ENCODE measurements around the gene HRH3. TPM values are rescaled to one million over a fixed set of nuclear protein-coding genes. Genes with fewer than 3 reads are reported as not detected.
A peak's percentile ranks its signal among the peaks of the same experiment; 100 is the strongest.

The HRH3 gene
- not detected for polyA plus RNA-seq (2013, experiment 1 of 2)
- polyA plus RNA-seq (2013, experiment 2 of 2) = not detected

DNA sequence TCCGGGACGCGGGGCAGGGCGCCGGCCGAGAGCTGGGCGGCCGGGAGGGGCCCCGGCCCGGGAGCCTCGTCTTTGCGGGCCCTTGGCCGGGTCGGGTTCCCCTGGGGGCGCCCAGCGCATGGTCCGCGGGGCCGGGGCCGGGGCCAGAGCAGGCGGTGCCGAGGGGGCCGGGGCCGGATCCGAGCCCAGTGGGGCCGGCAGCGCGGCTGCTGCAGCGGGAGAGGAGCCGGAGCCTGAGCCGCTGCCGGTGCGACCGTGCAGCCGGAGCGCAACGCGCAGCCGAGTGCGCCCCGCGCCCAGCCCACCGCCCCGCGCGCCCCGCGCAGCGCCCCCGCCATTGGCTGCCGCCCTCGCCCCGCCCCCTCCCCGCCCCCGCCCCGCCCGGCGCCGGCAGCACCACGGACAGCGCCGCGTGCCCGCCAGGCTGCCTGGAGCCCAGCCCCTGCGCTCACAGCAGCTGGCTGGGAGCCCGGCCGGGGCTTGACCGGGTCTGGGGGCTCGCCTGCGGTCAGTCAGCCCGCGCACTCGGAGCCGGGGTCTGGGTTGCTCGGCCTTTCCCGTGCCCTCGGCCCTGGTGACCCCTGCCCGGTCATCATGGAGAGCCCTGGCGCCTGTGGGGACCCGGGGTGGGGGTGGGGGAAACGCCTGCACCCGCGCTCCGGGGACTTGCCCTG, at the start of gene HRH3:
HRH3 (minus strand) TSS at position 287 of the 674 bp plus-strand sequence. CDS start 308 bp downstream, outside the sequence.
- no peak within 1 kb of the TSS for H4K8ac ChIP-seq (ENCODE audit: low read length)
- H3K4me1 ChIP-seq (ENCODE audit: control insufficient read depth, insufficient read depth, low read depth, low read length) = peaks cover 28% of the 10 kb centered on the region
- H3K23ac ChIP-seq (ENCODE audit: low read length in 2 of 2) = peak within 1 kb of the TSS; percentile 7 to 63
- H2BK120ac ChIP-seq (ENCODE audit: low read depth, low read length) = no peak within 1 kb of the TSS
- no peak within 1 kb of the TSS for H2BK12ac ChIP-seq (ENCODE audit: low read length in 2 of 2)
- no peak within 1 kb of the TSS for H3K14ac ChIP-seq (ENCODE audit: low read length in 2 of 2)
- WGBS = under 1% methylated on average over 43 of the region's 84 CpGs
- H3K79me1 ChIP-seq (replicated peaks; ENCODE audit: low read length, poor library complexity, severe bottlenecking) = no peaks in the 10 kb centered on the region
- H3K9me3 ChIP-seq (ENCODE audit: control insufficient read depth, low read length) = no peaks in the 10 kb centered on the region
- H3K18ac ChIP-seq (ENCODE audit: low read depth in 1 of 2, low read length in 2 of 2) = no peak within 1 kb of the TSS
- peak within 1 kb of the TSS; percentile 79 for H3K4me2 ChIP-seq (ENCODE audit: low read length, poor library complexity, severe bottlenecking)
- no peak within 1 kb of the TSS for H2BK5ac ChIP-seq (ENCODE audit: low read depth, low read length, poor library complexity, severe bottlenecking)
- H2AFZ ChIP-seq (ENCODE audit: low read depth, low read length) = no peak within 1 kb of the TSS
- no peak within 1 kb of the TSS for H2AK5ac ChIP-seq (ENCODE audit: low read length, severe bottlenecking)
- H3K4ac ChIP-seq (ENCODE audit: low read depth in 1 of 2, low read length in 2 of 2) = no peak within 1 kb of the TSS
- H3K36me3 ChIP-seq (ENCODE audit: control insufficient read depth in 1 of 2, insufficient read depth in 2 of 2, low read depth in 1 of 2, low read length in 2 of 2) = no peaks in the 10 kb centered on the region
- peaks cover 87 to 90% of the 10 kb centered on the region in 2 experiments for H3K27me3 ChIP-seq (ENCODE audit: control insufficient read depth in 1 of 2, insufficient read depth in 1 of 2, low read length in 2 of 2)
- H3K27ac ChIP-seq (ENCODE audit: low read length, poor library complexity, severe bottlenecking) = no peak within 1 kb of the TSS
- H3K9ac ChIP-seq (ENCODE audit: low read length) = no peak within 1 kb of the TSS
- peak; percentile 25 for DNase-seq
- H3K4me3 ChIP-seq (ENCODE audit: insufficient read depth in 1 of 2, low read depth in 1 of 2, low read length in 2 of 2) = peak within 1 kb of the TSS in 1 of 2 experiments; percentile 51
- no peak within 1 kb of the TSS for H2BK15ac ChIP-seq (ENCODE audit: low read depth, poor library complexity, severe bottlenecking)
- H4K91ac ChIP-seq (ENCODE audit: low read length) = no peak within 1 kb of the TSS

DNA sequence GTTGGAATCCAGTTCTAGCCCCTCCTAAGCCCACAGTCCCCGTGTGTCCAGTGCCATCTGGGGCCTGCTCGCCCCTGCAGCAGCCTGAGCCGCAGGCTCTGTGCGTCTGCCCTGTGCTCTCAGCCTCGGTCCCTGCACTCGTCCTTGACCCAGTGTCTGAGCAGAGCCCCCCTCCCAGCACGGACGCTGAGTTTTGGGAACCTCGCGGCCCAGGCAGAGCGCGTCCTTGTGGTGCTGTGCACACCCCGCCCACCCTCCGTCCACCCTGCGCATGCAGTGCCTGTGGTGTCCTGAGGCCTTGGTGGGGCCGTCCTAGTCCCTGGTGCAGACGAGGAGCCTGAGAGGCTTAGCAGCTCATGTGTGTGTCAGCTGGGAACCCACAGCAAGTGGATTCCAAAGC, 49.8 kb upstream of the HRH3 start:
- no peak overlapping the region for H4K8ac ChIP-seq (ENCODE audit: low read length)
- no peak for DNase-seq
- H2BK15ac ChIP-seq (ENCODE audit: low read depth, poor library complexity, severe bottlenecking) = no peak overlapping the region
- no peak overlapping the region for H2BK12ac ChIP-seq (ENCODE audit: low read length in 2 of 2)
- H3K9me3 ChIP-seq (ENCODE audit: control insufficient read depth, low read length) = peaks cover 10% of the 10 kb centered on the region
- H3K4me2 ChIP-seq (ENCODE audit: low read length, poor library complexity, severe bottlenecking) = no peak overlapping the region
- no peak overlapping the region for H3K23ac ChIP-seq (ENCODE audit: low read length in 2 of 2)
- no peak overlapping the region for H4K91ac ChIP-seq (ENCODE audit: low read length)
- no peak overlapping the region for H3K4ac ChIP-seq (ENCODE audit: low read depth in 1 of 2, low read length in 2 of 2)
- H3K79me1 ChIP-seq (replicated peaks; ENCODE audit: low read length, poor library complexity, severe bottlenecking) = peaks cover 36% of the 10 kb centered on the region
- H2BK120ac ChIP-seq (ENCODE audit: low read depth, low read length) = no peak overlapping the region
- H3K36me3 ChIP-seq (ENCODE audit: control insufficient read depth in 1 of 2, insufficient read depth in 2 of 2, low read depth in 1 of 2, low read length in 2 of 2) = peaks cover 56 to 74% of the 10 kb centered on the region in 2 experiments
- no peak overlapping the region for H2BK5ac ChIP-seq (ENCODE audit: low read depth, low read length, poor library complexity, severe bottlenecking)
- no peak overlapping the region for H3K4me3 ChIP-seq (ENCODE audit: insufficient read depth in 1 of 2, low read depth in 1 of 2, low read length in 2 of 2)
- H3K4me1 ChIP-seq (ENCODE audit: control insufficient read depth, insufficient read depth, low read depth, low read length) = no peaks in the 10 kb centered on the region
- H3K14ac ChIP-seq (ENCODE audit: low read length in 2 of 2) = no peak overlapping the region
- WGBS = 93% methylated on average over 17 of the region's 17 CpGs
- H3K27ac ChIP-seq (ENCODE audit: low read length, poor library complexity, severe bottlenecking) = no peak overlapping the region
- H3K27me3 ChIP-seq (ENCODE audit: control insufficient read depth in 1 of 2, insufficient read depth in 1 of 2, low read length in 2 of 2) = no peaks in the 10 kb centered on the region
- H2AK5ac ChIP-seq (ENCODE audit: low read length, severe bottlenecking) = no peak overlapping the region
- H3K18ac ChIP-seq (ENCODE audit: low read depth in 1 of 2, low read length in 2 of 2) = no peak overlapping the region
- no peak overlapping the region for H2AFZ ChIP-seq (ENCODE audit: low read depth, low read length)
- H3K9ac ChIP-seq (ENCODE audit: low read length) = no peak overlapping the region

DNA sequence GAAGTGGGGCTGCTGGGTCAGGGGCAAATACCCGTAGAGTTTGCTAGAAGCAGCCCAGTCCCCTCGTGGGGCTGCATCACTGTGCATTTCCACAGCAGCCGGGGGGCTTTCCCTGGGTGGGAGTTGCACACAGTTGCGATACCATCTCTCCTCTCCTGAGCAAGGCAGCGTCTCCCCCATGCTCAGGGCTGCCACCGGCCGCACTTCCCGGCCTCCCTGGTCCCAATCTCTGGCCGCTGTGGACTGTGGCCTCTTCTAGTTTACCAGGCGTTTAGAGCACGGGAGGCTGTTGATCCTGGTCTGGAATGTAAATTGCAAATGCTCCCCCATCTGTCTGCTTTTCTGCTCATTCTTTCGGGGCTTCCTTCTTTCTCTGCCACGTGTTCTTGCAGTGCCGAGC, 49.3 kb upstream of the HRH3 start:
- no peak overlapping the region for H2AK5ac ChIP-seq (ENCODE audit: low read length, severe bottlenecking)
- no peak overlapping the region for H2BK12ac ChIP-seq (ENCODE audit: low read length in 2 of 2)

DNA sequence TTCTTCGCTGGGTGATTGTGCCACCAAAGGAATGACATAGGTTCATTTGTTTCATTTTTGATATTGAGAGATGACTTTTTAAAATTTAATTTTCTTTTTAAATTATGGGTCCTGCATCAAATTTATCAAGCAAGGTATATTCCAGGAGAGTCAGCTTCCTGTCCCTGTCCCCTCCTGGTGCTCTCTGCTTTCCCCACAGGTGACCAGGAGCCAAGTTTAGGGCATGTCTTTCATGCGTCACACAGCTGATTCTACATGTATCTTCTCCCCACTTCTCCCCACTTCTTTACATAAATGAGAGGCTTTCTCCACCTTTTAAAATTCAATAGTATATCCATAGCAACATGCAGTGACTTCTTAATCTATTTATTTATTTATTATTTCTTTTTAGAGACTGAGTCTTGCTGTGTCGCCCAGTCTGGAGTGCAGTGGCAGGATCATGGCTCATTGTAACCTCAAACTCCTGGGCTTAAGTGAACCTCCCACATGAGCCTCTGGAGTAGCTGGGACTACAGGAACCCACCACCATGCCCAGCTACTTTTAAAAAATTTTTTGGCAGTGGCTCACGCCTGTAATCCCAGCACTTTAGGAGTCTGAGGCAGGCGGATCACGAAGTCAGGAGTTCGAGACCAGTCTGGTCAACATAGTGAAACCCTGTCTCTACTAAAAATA, 48.3 kb upstream of the HRH3 start:
- H3K4ac ChIP-seq (ENCODE audit: low read depth in 1 of 2, low read length in 2 of 2) = no peak overlapping the region
- H3K9me3 ChIP-seq (ENCODE audit: control insufficient read depth, low read length) = peaks cover 12% of the 10 kb centered on the region
- no peak overlapping the region for H2BK120ac ChIP-seq (ENCODE audit: low read depth, low read length)
- no peak overlapping the region for H3K14ac ChIP-seq (ENCODE audit: low read length in 2 of 2)
- no peak overlapping the region for H2AK5ac ChIP-seq (ENCODE audit: low read length, severe bottlenecking)
- H3K79me1 ChIP-seq (replicated peaks; ENCODE audit: low read length, poor library complexity, severe bottlenecking) = peaks cover 39% of the 10 kb centered on the region
- H2AFZ ChIP-seq (ENCODE audit: low read depth, low read length) = no peak overlapping the region
- no peak overlapping the region for H2BK12ac ChIP-seq (ENCODE audit: low read length in 2 of 2)
- no peak overlapping the region for H4K8ac ChIP-seq (ENCODE audit: low read length)
- no peak overlapping the region for H3K23ac ChIP-seq (ENCODE audit: low read length in 2 of 2)
- H4K91ac ChIP-seq (ENCODE audit: low read length) = no peak overlapping the region
- H3K36me3 ChIP-seq (ENCODE audit: control insufficient read depth in 1 of 2, insufficient read depth in 2 of 2, low read depth in 1 of 2, low read length in 2 of 2) = peaks cover 60 to 74% of the 10 kb centered on the region in 2 experiments
- no peak overlapping the region for H2BK15ac ChIP-seq (ENCODE audit: low read depth, poor library complexity, severe bottlenecking)
- H3K9ac ChIP-seq (ENCODE audit: low read length) = no peak overlapping the region
- H3K4me1 ChIP-seq (ENCODE audit: control insufficient read depth, insufficient read depth, low read depth, low read length) = no peaks in the 10 kb centered on the region
- H3K4me3 ChIP-seq (ENCODE audit: insufficient read depth in 1 of 2, low read depth in 1 of 2, low read length in 2 of 2) = no peak overlapping the region
- no peak overlapping the region for H3K18ac ChIP-seq (ENCODE audit: low read depth in 1 of 2, low read length in 2 of 2)
- H3K4me2 ChIP-seq (ENCODE audit: low read length, poor library complexity, severe bottlenecking) = no peak overlapping the region
- no peak overlapping the region for H3K27ac ChIP-seq (ENCODE audit: low read length, poor library complexity, severe bottlenecking)
- H2BK5ac ChIP-seq (ENCODE audit: low read depth, low read length, poor library complexity, severe bottlenecking) = no peak overlapping the region
- DNase-seq = no peak
- 81% methylated on average over 7 of the region's 7 CpGs for WGBS
- no peaks in the 10 kb centered on the region for H3K27me3 ChIP-seq (ENCODE audit: control insufficient read depth in 1 of 2, insufficient read depth in 1 of 2, low read length in 2 of 2)

More for the DNA sequence above, 49.3 kb upstream of the HRH3 start:
- H2BK5ac ChIP-seq (ENCODE audit: low read depth, low read length, poor library complexity, severe bottlenecking) = no peak overlapping the region
- H3K4me3 ChIP-seq (ENCODE audit: insufficient read depth in 1 of 2, low read depth in 1 of 2, low read length in 2 of 2) = no peak overlapping the region
- H3K18ac ChIP-seq (ENCODE audit: low read depth in 1 of 2, low read length in 2 of 2) = no peak overlapping the region
- peaks cover 36% of the 10 kb centered on the region for H3K79me1 ChIP-seq (replicated peaks; ENCODE audit: low read length, poor library complexity, severe bottlenecking)
- H3K4ac ChIP-seq (ENCODE audit: low read depth in 1 of 2, low read length in 2 of 2) = no peak overlapping the region
- H3K4me1 ChIP-seq (ENCODE audit: control insufficient read depth, insufficient read depth, low read depth, low read length) = no peaks in the 10 kb centered on the region
- H2BK15ac ChIP-seq (ENCODE audit: low read depth, poor library complexity, severe bottlenecking) = no peak overlapping the region
- H3K27ac ChIP-seq (ENCODE audit: low read length, poor library complexity, severe bottlenecking) = no peak overlapping the region
- no peak overlapping the region for H4K8ac ChIP-seq (ENCODE audit: low read length)
- no peak overlapping the region for H3K23ac ChIP-seq (ENCODE audit: low read length in 2 of 2)
- H2BK120ac ChIP-seq (ENCODE audit: low read depth, low read length) = no peak overlapping the region
- H3K4me2 ChIP-seq (ENCODE audit: low read length, poor library complexity, severe bottlenecking) = no peak overlapping the region
- H3K36me3 ChIP-seq (ENCODE audit: control insufficient read depth in 1 of 2, insufficient read depth in 2 of 2, low read depth in 1 of 2, low read length in 2 of 2) = peaks cover 61 to 75% of the 10 kb centered on the region in 2 experiments
- H3K27me3 ChIP-seq (ENCODE audit: control insufficient read depth in 1 of 2, insufficient read depth in 1 of 2, low read length in 2 of 2) = no peaks in the 10 kb centered on the region
- WGBS = 90% methylated on average over 14 of the region's 14 CpGs
- H4K91ac ChIP-seq (ENCODE audit: low read length) = no peak overlapping the region
- no peak overlapping the region for H3K14ac ChIP-seq (ENCODE audit: low read length in 2 of 2)
- H2AFZ ChIP-seq (ENCODE audit: low read depth, low read length) = no peak overlapping the region
- H3K9ac ChIP-seq (ENCODE audit: low read length) = no peak overlapping the region
- H3K9me3 ChIP-seq (ENCODE audit: control insufficient read depth, low read length) = peaks cover 12% of the 10 kb centered on the region
- DNase-seq = no peak

All from mesenchymal stem cell (in vitro differentiated cells and primary cell).